Measurements from ENCODE around the gene EPHA6.

- no peak for TF ChIP-seq CTCF (IDR thresholded peaks at IDR 0.05)
- TF ChIP-seq POLR2A (IDR thresholded peaks at IDR 0.05), result no peak
Observed at GRCh38 chr3:96877510-96877909, 63.1 kb downstream of the EPHA6 start.
